ENCODE measurements around the gene MEGF8.

The MEGF8 gene

DNA sequence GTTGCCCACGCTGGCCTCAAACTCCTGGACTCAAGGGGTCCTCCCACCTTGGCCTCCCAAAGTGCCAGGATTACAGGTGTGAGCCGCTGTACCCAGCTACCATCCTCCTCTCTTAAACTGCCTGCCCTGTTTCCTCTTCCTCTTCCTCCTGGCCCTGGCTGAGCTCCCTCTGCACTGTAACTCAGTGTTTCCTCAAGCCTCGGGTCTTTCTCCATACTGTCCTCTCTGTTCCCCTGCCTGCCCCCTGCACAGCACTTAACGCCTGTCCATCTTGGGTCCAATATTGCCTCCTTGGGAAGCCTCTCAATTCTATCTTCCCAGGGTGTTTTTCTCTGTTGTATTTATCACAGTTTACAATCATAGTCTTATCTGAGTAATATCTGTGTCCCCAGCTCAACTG lies 95.7 kb downstream of the MEGF8 start:
- FAIRE-seq (no peak), DNase-seq (ENCODE audit: insufficient read length, low spot score) (no peak)
- TF ChIP-seq CTCF (IDR thresholded peaks at IDR 0.05; ENCODE audit: insufficient read depth, missing control alignments) = no peak

DNA sequence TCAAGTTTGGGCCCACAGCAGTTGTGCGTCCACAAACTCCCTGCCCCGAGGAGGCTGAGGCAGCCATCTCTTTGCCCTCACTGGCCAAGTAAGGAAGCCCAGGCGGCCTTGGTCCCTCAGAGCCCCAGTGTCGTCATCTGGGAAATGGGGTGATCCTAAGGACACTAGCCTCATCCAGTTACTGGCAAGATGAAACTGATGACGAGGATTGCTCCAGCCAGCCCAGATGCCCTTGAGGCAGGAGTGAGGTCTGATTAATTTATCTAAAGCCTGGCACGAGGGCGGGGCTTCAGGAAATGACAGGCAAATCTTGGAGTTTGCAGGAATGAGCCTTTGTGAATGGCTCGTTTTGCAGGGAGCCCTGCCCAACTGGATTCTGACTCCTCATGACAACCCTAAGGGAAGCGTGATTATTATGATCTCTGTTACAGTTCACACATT lies 96.2 kb downstream of the MEGF8 start:
- DNase-seq (ENCODE audit: insufficient read length, low spot score) (no peak), FAIRE-seq (no peak)
- TF ChIP-seq CTCF (IDR thresholded peaks at IDR 0.05; ENCODE audit: insufficient read depth, missing control alignments) = no peak

DNA sequence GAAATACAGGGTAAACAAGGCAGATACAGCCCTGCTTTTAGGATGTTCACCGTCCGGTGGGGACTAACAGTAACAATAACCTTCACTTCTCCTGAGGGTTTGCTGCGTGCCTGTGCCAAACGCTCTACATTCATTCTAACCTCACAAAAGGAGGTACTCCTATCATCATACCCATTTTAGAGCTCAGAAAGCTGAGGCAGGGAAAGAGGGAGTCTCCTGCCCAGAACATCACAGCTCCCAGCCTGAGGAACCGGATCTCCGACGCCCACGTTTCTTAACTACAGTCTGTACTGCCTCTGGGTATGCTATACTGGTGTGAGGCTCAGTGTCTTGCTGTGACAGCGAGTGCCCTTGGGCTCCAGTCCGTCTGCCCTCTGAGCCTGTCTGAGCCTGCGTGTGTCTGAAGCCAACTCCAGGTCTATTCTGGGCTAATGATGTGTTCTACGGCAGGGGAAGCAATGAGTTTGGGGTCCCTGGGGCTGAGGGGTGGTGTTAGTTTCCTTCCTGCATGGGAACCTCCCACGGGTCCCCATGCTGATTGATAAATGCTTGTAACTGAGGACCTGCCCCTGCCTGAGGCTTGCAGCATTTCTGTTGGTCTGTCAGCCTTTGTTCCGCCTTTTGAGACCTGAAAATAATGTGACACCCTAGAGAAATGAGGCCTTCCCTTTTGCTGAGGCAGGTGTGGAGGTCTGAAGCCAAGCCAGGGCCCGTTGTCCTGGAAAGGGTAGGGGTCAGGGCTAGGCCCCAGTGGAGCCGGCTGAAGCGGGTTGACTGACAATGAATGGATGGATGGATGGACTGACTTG lies 96.9 kb downstream of the MEGF8 start:
- DNase-seq (ENCODE audit: insufficient read length, low spot score) = no peak
- no peak for TF ChIP-seq CTCF (IDR thresholded peaks at IDR 0.05; ENCODE audit: insufficient read depth, missing control alignments)
- FAIRE-seq = no peak

DNA sequence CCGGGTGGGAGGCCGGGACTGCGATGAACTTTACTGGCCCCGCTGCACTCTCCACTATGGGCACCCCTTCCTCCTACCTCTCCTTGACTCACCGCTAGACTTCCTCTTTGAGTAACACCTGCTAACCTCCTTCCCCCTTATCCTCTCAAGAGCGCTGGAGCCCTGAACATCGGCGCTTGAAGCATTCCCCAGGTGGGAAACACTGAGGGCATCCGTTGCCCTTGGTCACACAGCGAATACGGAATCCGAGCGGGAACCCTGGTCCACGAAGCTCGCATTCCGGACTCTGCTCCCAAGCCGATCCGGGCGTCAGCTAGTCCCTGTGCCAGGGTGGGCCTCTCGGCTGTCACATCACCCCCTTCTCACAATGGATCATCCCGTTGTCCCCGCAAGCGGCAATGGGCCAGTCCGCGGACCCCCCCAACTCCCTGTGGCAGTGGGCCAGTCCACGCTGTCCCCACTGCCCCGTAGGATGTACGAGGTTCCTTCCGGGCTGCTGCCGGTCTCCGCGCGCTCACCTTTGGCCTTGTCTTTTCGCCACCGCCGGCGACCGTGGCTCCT lies 97.5 kb downstream of the MEGF8 start:
- DNase-seq (ENCODE audit: insufficient read length, low spot score) (no peak), FAIRE-seq (no peak)
- TF ChIP-seq CTCF (IDR thresholded peaks at IDR 0.05; ENCODE audit: insufficient read depth, missing control alignments) = no peak

- DNase-seq (ENCODE audit: insufficient read length, low spot score) (peak; percentile 87), FAIRE-seq (no peak)
- no peak for TF ChIP-seq CTCF (IDR thresholded peaks at IDR 0.05; ENCODE audit: insufficient read depth, missing control alignments)
Measured at GRCh38 chr19:42423462-42424344, 98.3 kb downstream of the MEGF8 start.

- no peak for TF ChIP-seq CTCF (IDR thresholded peaks at IDR 0.05; ENCODE audit: insufficient read depth, missing control alignments)
- DNase-seq (ENCODE audit: insufficient read length, low spot score) = no peak
- no peak for FAIRE-seq
Measured at GRCh38 chr19:42424345-42424707, 98.9 kb downstream of the MEGF8 start.

All from D721Med (cell line).